ENCODE data around the gene FGF21.

FGF21 gene

GRCh38 chr19:48738557-48739403 is 16.5 kb upstream of the FGF21 start (continued):
- TF ChIP-seq ZNF350 (tag by site-specific recombination; IDR thresholded peaks at IDR 0.05) = no peak
- TF ChIP-seq KLF8 (tag by site-specific recombination; IDR thresholded peaks at IDR 0.05) = peak; percentile 73
- no peak for TF ChIP-seq ZNF658 (tag by site-specific recombination; IDR thresholded peaks at IDR 0.05)
- peak; percentile 65 for TF ChIP-seq ZBTB6 (tag by site-specific recombination; IDR thresholded peaks at IDR 0.05)
- peak; percentile 93 for TF ChIP-seq SP3 (tag by site-specific recombination; IDR thresholded peaks at IDR 0.05)
- no peak for TF ChIP-seq ZNF664 (tag by site-specific recombination; IDR thresholded peaks at IDR 0.05)
- TF ChIP-seq ZBTB48 (tag by site-specific recombination; IDR thresholded peaks at IDR 0.05) = no peak
- no peak for TF ChIP-seq YY2 (tag by site-specific recombination; IDR thresholded peaks at IDR 0.05)
- peak; percentile 78; the same call in 1 of the 2 replicates for TF ChIP-seq ZBTB8A (tag by site-specific recombination; IDR thresholded peaks at IDR 0.05)
- peak; percentile 35; the same call in 1 of the 2 replicates for TF ChIP-seq MEIS1 (CRISPR knock-in tag; IDR thresholded peaks at IDR 0.05; ENCODE audit: borderline replicate concordance)
- TF ChIP-seq ZNF335 (tag by site-specific recombination; conservative IDR thresholded peaks at IDR 0.05) = peak; percentile 96
- TF ChIP-seq ZXDB (tag by site-specific recombination; IDR thresholded peaks at IDR 0.05) = peak; percentile 69

GRCh38 chr19:48739404-48740163 is 15.7 kb upstream of the FGF21 start:
- ChIA-PET CTCF (interaction anchor here (0.5 to 2.1 kb wide), 12 partner anchors 8 to 401 kb away, joined by 3 to 31 read pairs (median 3); partner anchors contain the start of gene CA11), POLR2A (interaction anchor here (0.9 to 2.9 kb wide), 7 partner anchors 8 to 121 kb away, joined by 3 to 35 read pairs (median 12); partner anchors contain the start of genes CA11, IZUMO1, RPL18 and SPHK2)
- peak overlapping the region; percentile 36 for H3K4me3 ChIP-seq (ENCODE audit: low read depth, low read length)
- H3K36me3 ChIP-seq (ENCODE audit: control insufficient read depth in 2 of 2, insufficient read depth in 1 of 2, low read length in 2 of 2) = no peaks in the 10 kb centered on the region
- peak overlapping the region; percentile 77; the same call in 1 of the 2 replicates for H3K27ac ChIP-seq (ENCODE audit: extremely low read depth, low read depth, low read length)
- H3K4me1 ChIP-seq (ENCODE audit: control insufficient read depth, insufficient read depth, low read length) = peaks cover 5% of the 10 kb centered on the region
- TF ChIP-seq ZIC2 (tag by site-specific recombination; IDR thresholded peaks at IDR 0.05) (peak; percentile 16; the same call in 1 of the 2 replicates), ZFHX2 (tag by site-specific recombination; conservative IDR thresholded peaks at IDR 0.05) (peak; percentile 59), EGR2 (tag by site-specific recombination; IDR thresholded peaks at IDR 0.05; ENCODE audit: low read depth) (peak; percentile 61), ZNF341 (tag by site-specific recombination; IDR thresholded peaks at IDR 0.05; ENCODE audit: low read depth) (peak; percentile 52), ZBTB8A (tag by site-specific recombination; IDR thresholded peaks at IDR 0.05) (0 out of 2 replicates have a peak, but pooled peaks have one; percentile 8), ZNF561 (tag by site-specific recombination; IDR thresholded peaks at IDR 0.05; ENCODE audit: borderline replicate concordance) (peak; percentile 14; the same call in 1 of the 2 replicates), PRDM1 (tag by site-specific recombination; IDR thresholded peaks at IDR 0.05) (no peak), GLIS2 (tag by site-specific recombination; IDR thresholded peaks at IDR 0.05) (peak; percentile 48; the same call in 1 of the 2 replicates), GLIS1 (tag by site-specific recombination; IDR thresholded peaks at IDR 0.05) (peak; percentile 23; the same call in 1 of the 2 replicates), ZNF629 (tag by site-specific recombination; IDR thresholded peaks at IDR 0.05) (no peak), ZBTB26 (tag by site-specific recombination; optimal IDR thresholded peaks at IDR 0.05) (peak; percentile 20), KLF1 (tag by site-specific recombination; IDR thresholded peaks at IDR 0.05) (peak; percentile 19; the same call in 1 of the 2 replicates), ZNF184 (tag by site-specific recombination; IDR thresholded peaks at IDR 0.05) (no peak), PRDM10 (tag by site-specific recombination; IDR thresholded peaks at IDR 0.05) (peak; percentile 78), KLF8 (tag by site-specific recombination; IDR thresholded peaks at IDR 0.05) (0 out of 2 replicates have a peak, but pooled peaks have one; percentile 19), HOXC10 (CRISPR knock-in tag; IDR thresholded peaks at IDR 0.05) (no peak), ZNF513 (tag by site-specific recombination; IDR thresholded peaks at IDR 0.05) (no peak)
- no peaks in the 10 kb centered on the region for H3K9me3 ChIP-seq (ENCODE audit: control insufficient read depth, insufficient read depth, low read depth, low read length)
